PC-9 (cell line): ENCODE measurements around the gene DENND6A. TPM values are rescaled to one million over a fixed set of nuclear protein-coding genes. Genes with fewer than 3 reads are reported as not detected.
A peak's percentile ranks its signal among the peaks of the same experiment; 100 is the strongest.

ENCODE experiments used
- BruUV-seq: library from RNA; stranded (reverse); fragments of 400-500 nt; replicated peaks from 2 replicates; lab custom pipeline; 2021; lab: Mats Ljungman, UMichigan
- CTCF ChIA-PET: fragments of 300-600 bp; sonication (Branson Sonifier 250); formaldehyde crosslinking; loops from one replicate; lab custom pipeline; 2022; ENCODE audit warnings: antibody characterized with exemption; lab: Charles Lee
- POLR2A ChIA-PET: fragments of 300-600 bp; sonication (Branson Sonifier 250); formaldehyde crosslinking; loops from one replicate; lab custom pipeline; 2022; ENCODE audit warnings: antibody characterized with exemption; ENCODE audit not compliant: unreplicated experiment; lab: Charles Lee
- DNase-seq, 2 experiments: peaks; one replicate each; pipeline versions ENCODE4 v3.0.0 to v3.0.0-alpha.2; 2015 to 2022; ENCODE audit warnings: mixed read lengths in 1 of 2
- H2AFZ ChIP-seq: fragments of 200-600 bp; sonication (generic); 2 replicates; pipeline ENCODE4 v1.8.1; 2017; ENCODE audit warnings: antibody characterized with exemption
- H3F3A ChIP-seq: fragments of 200-600 bp; sonication (generic); 2 replicates; pipeline ENCODE4 v1.8.1; 2017; ENCODE audit warnings: antibody characterized with exemption, mild to moderate bottlenecking, low read depth; ENCODE audit not compliant: insufficient read depth
- H3K27ac ChIP-seq: fragments of 200-600 bp; sonication (generic); 2 replicates; pipeline ENCODE4 v1.6.1; 2016; ENCODE audit warnings: mixed run types
- H3K27me3 ChIP-seq: fragments of 200-600 bp; sonication (generic); 2 replicates; pipeline ENCODE4 v1.6.1; 2016; ENCODE audit warnings: low read depth, mixed run types; ENCODE audit not compliant: insufficient read depth
- H3K36me3 ChIP-seq: fragments of 200-600 bp; sonication (generic); 2 replicates; pipeline ENCODE4 v1.6.1; 2016; ENCODE audit warnings: low read depth, mixed run types
- H3K4me1 ChIP-seq: fragments of 200-600 bp; sonication (generic); replicated peaks from 2 replicates; pipeline ENCODE4 v1.6.1; 2016; ENCODE audit warnings: mixed run types; ENCODE audit not compliant: insufficient read depth
- H3K4me2 ChIP-seq: fragments of 200-600 bp; sonication (generic); 2 replicates; pipeline ENCODE4 v1.6.1; 2017; ENCODE audit warnings: mixed run types
- H3K4me3 ChIP-seq: fragments of 200-600 bp; sonication (generic); 2 replicates; pipeline ENCODE4 v1.6.1; 2016; ENCODE audit warnings: mixed run types
- H3K79me2 ChIP-seq: fragments of 200-600 bp; sonication (generic); 2 replicates; pipeline ENCODE4 v1.6.1; 2017; ENCODE audit warnings: low read depth, mixed run types
- H3K9me2 ChIP-seq: fragments of 200-600 bp; sonication (generic); 2 replicates; pipeline ENCODE4 v1.8.1; 2017; ENCODE audit warnings: mild to moderate bottlenecking; ENCODE audit not compliant: insufficient read depth
- H3K9me3 ChIP-seq: fragments of 200-600 bp; sonication (generic); 2 replicates; pipeline ENCODE4 v1.8.1; 2016; ENCODE audit warnings: low read depth; ENCODE audit not compliant: insufficient read depth
- H4K20me1 ChIP-seq: fragments of 200-600 bp; sonication (generic); 2 replicates; pipeline ENCODE4 v1.8.1; 2017; ENCODE audit not compliant: insufficient read depth
- EZH2 ChIP-seq: fragments of 200-600 bp; sonication (generic); IDR thresholded peaks from 2 replicates; pipeline ENCODE4 v1.8.0; 2017; ENCODE audit warnings: antibody characterized with exemption, low read depth
- intact Hi-C: fragments of 100-400 bp; cut with micrococcal nuclease; formaldehyde crosslinking; loops from one replicate; pipeline ENCODE4 v1.10.0; 2022; ENCODE audit not compliant: unreplicated experiment
- total RNA-seq: library from RNA; stranded (reverse); gene quantifications from 2 replicates; pipeline ENCODE4 v1.2.3, GENCODE V29; 2021
- TF ChIP-seq, protein P1 (sequence below): fragments of 200-600 bp; sonication (generic); conservative IDR thresholded peaks from 2 replicates; pipeline ENCODE4 v1.6.1; 2017; ENCODE audit warnings: mixed run types, antibody characterized with exemption, mild to moderate bottlenecking, moderate library complexity

DENND6A gene
- total RNA-seq, 1 experiment from 2014 or later = 28.2 TPM

DNA sequence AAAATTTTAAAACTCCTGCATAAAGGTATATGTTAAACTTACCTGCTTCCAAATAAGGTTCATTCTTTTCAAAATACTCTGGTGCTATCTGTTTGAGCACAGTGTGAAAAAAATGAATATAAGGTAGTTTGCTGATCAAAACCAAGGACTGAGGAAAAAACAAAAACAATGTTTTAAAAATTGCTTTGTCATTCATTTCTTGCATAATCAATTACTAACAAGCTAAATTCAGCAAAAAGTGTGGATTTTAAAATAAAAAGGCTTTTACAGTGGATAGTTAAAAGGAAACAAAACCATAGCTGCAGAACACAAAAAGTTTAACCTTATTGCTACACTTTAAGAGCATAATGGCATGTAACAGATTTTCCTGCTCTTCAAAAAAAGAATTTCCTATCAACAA is 31.5 kb downstream of the DENND6A start:
- BruUV-seq = no TSS peak
- peak overlapping the region; percentile 45 for H3K27ac ChIP-seq
- peaks cover 17% of the 10 kb centered on the region for H3K36me3 ChIP-seq
- intact Hi-C loops = no loop called here
- no peak overlapping the region for H2AFZ ChIP-seq
- no peaks in the 10 kb centered on the region for H3K9me2 ChIP-seq
- H3K27me3 ChIP-seq = no peaks in the 10 kb centered on the region
- H3K4me3 ChIP-seq = no peak overlapping the region
- ChIA-PET CTCF (no interaction called here), POLR2A (no interaction called here)
- no peak for TF ChIP-seq EZH2
- TF ChIP-seq, protein P1, sequence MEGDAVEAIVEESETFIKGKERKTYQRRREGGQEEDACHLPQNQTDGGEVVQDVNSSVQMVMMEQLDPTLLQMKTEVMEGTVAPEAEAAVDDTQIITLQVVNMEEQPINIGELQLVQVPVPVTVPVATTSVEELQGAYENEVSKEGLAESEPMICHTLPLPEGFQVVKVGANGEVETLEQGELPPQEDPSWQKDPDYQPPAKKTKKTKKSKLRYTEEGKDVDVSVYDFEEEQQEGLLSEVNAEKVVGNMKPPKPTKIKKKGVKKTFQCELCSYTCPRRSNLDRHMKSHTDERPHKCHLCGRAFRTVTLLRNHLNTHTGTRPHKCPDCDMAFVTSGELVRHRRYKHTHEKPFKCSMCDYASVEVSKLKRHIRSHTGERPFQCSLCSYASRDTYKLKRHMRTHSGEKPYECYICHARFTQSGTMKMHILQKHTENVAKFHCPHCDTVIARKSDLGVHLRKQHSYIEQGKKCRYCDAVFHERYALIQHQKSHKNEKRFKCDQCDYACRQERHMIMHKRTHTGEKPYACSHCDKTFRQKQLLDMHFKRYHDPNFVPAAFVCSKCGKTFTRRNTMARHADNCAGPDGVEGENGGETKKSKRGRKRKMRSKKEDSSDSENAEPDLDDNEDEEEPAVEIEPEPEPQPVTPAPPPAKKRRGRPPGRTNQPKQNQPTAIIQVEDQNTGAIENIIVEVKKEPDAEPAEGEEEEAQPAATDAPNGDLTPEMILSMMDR = no peak
- H3K4me1 ChIP-seq = peaks cover 7% of the 10 kb centered on the region; the same call in 1 of the 2 replicates
- H3F3A ChIP-seq = no peaks in the 10 kb centered on the region
- no peaks in the 10 kb centered on the region for H3K79me2 ChIP-seq
- H4K20me1 ChIP-seq = no peaks in the 10 kb centered on the region
- no peak for DNase-seq
- no peaks in the 10 kb centered on the region for H3K9me3 ChIP-seq
- no peak overlapping the region for H3K4me2 ChIP-seq

DNA sequence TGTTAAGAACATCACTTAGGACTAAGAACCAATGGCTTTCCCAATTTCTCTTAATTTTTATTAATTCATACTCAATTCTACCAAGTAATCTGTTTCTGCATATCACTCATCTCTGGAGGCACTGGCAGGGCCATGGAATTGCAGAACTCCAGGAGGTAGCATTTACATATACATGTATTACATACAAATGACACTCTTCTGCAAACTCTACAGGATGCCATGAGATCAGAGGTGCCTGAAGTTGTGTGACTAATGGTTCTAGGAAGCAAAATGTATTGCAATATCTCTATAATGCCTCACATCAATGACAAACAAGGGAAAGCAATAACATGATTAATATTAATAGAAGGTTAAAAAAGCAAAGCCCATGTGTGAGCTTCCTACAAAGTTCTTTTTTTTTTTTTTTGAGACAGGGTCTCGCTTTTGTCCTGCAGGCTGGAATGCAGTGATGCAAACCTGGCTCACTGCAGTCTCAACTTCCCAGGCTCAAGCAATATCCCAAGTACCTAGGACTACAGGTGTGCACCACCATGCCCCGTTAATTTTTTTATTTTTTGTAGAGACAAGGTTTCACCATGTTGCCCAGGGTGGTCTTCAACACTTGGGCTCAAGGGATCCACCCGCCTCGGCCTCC is 33.0 kb downstream of the DENND6A start:
- no peak overlapping the region for H3K4me2 ChIP-seq
- CTCF ChIA-PET = no interaction called here
- no TSS peak for BruUV-seq

DNA sequence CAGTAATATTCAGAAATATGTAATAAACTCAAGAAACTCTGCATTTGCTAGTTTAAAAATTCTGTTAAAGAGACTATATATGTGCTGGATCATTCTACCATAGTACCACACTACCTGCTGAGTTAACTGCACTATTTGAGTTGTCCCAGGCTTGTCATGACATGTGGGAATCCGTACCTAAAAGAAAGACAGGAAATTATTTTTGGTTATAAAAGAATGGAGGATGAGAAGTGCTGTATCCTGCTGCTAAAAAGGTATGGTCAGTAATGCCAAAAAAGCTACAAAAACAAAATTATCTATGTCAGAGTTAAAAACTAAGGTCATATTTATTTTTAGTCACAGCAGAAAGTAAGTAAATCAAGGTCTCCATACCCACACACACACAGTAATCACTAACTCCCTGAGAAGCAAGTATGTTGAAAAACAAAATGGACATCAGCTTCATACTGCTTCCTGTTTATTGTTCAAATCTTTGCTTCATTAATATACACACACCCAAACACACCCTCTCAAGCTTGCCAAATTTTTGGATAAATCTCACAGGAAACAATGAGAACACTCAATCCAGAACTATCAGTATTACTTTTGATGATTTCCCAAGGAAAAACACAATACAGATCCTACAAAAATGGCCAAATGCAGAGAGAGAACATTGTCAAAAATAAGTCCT is 33.7 kb downstream of the DENND6A start:
- ChIA-PET POLR2A (no interaction called here), CTCF (no interaction called here)
- Histone ChIP-seq H3K9me3 (no peaks in the 10 kb centered on the region), H3K9me2 (no peaks in the 10 kb centered on the region), H3K27me3 (no peaks in the 10 kb centered on the region), H3K36me3 (peaks cover 19% of the 10 kb centered on the region), H3K4me3 (no peak overlapping the region), H3K79me2 (no peaks in the 10 kb centered on the region), H4K20me1 (no peaks in the 10 kb centered on the region), H3F3A (no peaks in the 10 kb centered on the region), H3K4me1 (peaks cover 7% of the 10 kb centered on the region; the same call in 1 of the 2 replicates), H3K4me2 (no peak overlapping the region), H3K27ac (0 out of 2 replicates have a peak overlapping the region, but pooled peaks have one; percentile 23), H2AFZ (no peak overlapping the region)
- no peak for TF ChIP-seq EZH2
- TF ChIP-seq, protein P1 = no peak
- BruUV-seq = no TSS peak
- intact Hi-C loops = no loop called here
- no peak for DNase-seq

More for the DNA sequence above, 33.0 kb downstream of the DENND6A start:
- Histone ChIP-seq H4K20me1 (no peaks in the 10 kb centered on the region), H3K4me3 (no peak overlapping the region), H3K36me3 (peaks cover 17% of the 10 kb centered on the region), H3F3A (no peaks in the 10 kb centered on the region), H3K27ac (no peak overlapping the region), H3K9me3 (no peaks in the 10 kb centered on the region), H2AFZ (no peak overlapping the region), H3K79me2 (no peaks in the 10 kb centered on the region), H3K27me3 (no peaks in the 10 kb centered on the region), H3K4me1 (peaks cover 7% of the 10 kb centered on the region; the same call in 1 of the 2 replicates), H3K9me2 (no peaks in the 10 kb centered on the region)
- intact Hi-C loops = no loop called here
- TF ChIP-seq EZH2 = no peak
- TF ChIP-seq, protein P1 = no peak
- DNase-seq = no peak
- POLR2A ChIA-PET = interaction anchor here (0.5 kb wide), 1 partner anchor 44 kb away, joined by 14 read pairs; no protein-coding TSS in a partner anchor
